ENCODE results near the gene RING1. TPM values are rescaled to one million over a fixed set of nuclear protein-coding genes. Genes with fewer than 3 reads are reported as not detected.

Gene RING1
- total RNA-seq, 4 donors from 2014 or later, result 15.0 to 25.3 (median 20.6) TPM

- H3K4me1 ChIP-seq, result peaks cover 42 to 64% (median 56%) of the 10 kb centered on the region in 4 donors
- 83% methylated on average over 6 of the region's 6 CpGs for WGBS
These were observed 10.0 kb upstream of the RING1 start for GRCh38 chr6:33198159-33198852.

GRCh38 chr6:33198853-33199436 is 9.4 kb upstream of the RING1 start:
- peak overlapping the region; percentile 76 to 84 (median 80) for H3K4me3 ChIP-seq
- H3K27ac ChIP-seq (replicated peaks in 1 of 4), result peak overlapping the region; percentile 90 to 97 (median 93)
- no peaks in the 10 kb centered on the region for H3K27me3 ChIP-seq
- H3K36me3 ChIP-seq, result peaks cover 43 to 67% (median 62%) of the 10 kb centered on the region in 4 donors
- intact Hi-C loops (cut with DNase I), result loop anchor here (5.0 kb wide), 1 partner anchor 37 kb away; no protein-coding TSS in a partner anchor
- no peaks in the 10 kb centered on the region for H3K9me3 ChIP-seq
- no peak for DNase-seq (ENCODE audit: extremely low spot score)
- H3K4me1 ChIP-seq, result peaks cover 49 to 65% (median 57%) of the 10 kb centered on the region in 4 donors
- TF ChIP-seq POLR2A (IDR thresholded peaks at IDR 0.05; ENCODE audit: low read depth) (no peak), POLR2AphosphoS5 (IDR thresholded peaks at IDR 0.05) (no peak), EP300 (IDR thresholded peaks at IDR 0.05) (no peak)
- TF ChIP-seq, protein P1, sequence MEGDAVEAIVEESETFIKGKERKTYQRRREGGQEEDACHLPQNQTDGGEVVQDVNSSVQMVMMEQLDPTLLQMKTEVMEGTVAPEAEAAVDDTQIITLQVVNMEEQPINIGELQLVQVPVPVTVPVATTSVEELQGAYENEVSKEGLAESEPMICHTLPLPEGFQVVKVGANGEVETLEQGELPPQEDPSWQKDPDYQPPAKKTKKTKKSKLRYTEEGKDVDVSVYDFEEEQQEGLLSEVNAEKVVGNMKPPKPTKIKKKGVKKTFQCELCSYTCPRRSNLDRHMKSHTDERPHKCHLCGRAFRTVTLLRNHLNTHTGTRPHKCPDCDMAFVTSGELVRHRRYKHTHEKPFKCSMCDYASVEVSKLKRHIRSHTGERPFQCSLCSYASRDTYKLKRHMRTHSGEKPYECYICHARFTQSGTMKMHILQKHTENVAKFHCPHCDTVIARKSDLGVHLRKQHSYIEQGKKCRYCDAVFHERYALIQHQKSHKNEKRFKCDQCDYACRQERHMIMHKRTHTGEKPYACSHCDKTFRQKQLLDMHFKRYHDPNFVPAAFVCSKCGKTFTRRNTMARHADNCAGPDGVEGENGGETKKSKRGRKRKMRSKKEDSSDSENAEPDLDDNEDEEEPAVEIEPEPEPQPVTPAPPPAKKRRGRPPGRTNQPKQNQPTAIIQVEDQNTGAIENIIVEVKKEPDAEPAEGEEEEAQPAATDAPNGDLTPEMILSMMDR (IDR thresholded peaks at IDR 0.05), result no peak
- 22% methylated on average over 3 of the region's 3 CpGs for WGBS

More at GRCh38 chr6:33198159-33198852, 10.0 kb upstream of the RING1 start:
- Histone ChIP-seq H3K27me3 (no peaks in the 10 kb centered on the region), H3K36me3 (peaks cover 38 to 63% (median 57%) of the 10 kb centered on the region in 4 donors), H3K9me3 (no peaks in the 10 kb centered on the region), H3K27ac (replicated peaks in 1 of 4) (peak overlapping the region in 1 of 4 donors; percentile 1), H3K4me3 (no peak overlapping the region)
- TF ChIP-seq POLR2AphosphoS5 (IDR thresholded peaks at IDR 0.05) (no peak), EP300 (IDR thresholded peaks at IDR 0.05) (no peak), POLR2A (IDR thresholded peaks at IDR 0.05; ENCODE audit: low read depth) (no peak)
- TF ChIP-seq, protein P1 (IDR thresholded peaks at IDR 0.05), result no peak
- no peak for DNase-seq (ENCODE audit: extremely low spot score)
- intact Hi-C loops (cut with DNase I), result loop anchor here (5.0 kb wide), 1 partner anchor 36 kb away; no protein-coding TSS in a partner anchor

GRCh38 chr6:33199687-33200218 is 8.5 kb upstream of the RING1 start:
- Histone ChIP-seq H3K4me3 (peak overlapping the region; percentile 76 to 84 (median 80)), H3K4me1 (peaks cover 52 to 74% (median 65%) of the 10 kb centered on the region in 4 donors), H3K9me3 (no peaks in the 10 kb centered on the region), H3K27ac (replicated peaks in 1 of 4) (peak overlapping the region; percentile 90 to 97 (median 93)), H3K36me3 (peaks cover 42 to 59% (median 54%) of the 10 kb centered on the region in 4 donors), H3K27me3 (no peaks in the 10 kb centered on the region)
- WGBS, result 2% methylated on average over 14 of the region's 26 CpGs
- no peak for TF ChIP-seq POLR2AphosphoS5 (IDR thresholded peaks at IDR 0.05)
- TF ChIP-seq, protein P1 (IDR thresholded peaks at IDR 0.05), result no peak
- no peak for TF ChIP-seq POLR2A (IDR thresholded peaks at IDR 0.05; ENCODE audit: low read depth)
- no peak for TF ChIP-seq EP300 (IDR thresholded peaks at IDR 0.05)
- DNase-seq (ENCODE audit: extremely low spot score), result no peak
- intact Hi-C loops (cut with DNase I), result loop anchor here (5.0 kb wide), 1 partner anchor 37 kb away; no protein-coding TSS in a partner anchor

DNA sequence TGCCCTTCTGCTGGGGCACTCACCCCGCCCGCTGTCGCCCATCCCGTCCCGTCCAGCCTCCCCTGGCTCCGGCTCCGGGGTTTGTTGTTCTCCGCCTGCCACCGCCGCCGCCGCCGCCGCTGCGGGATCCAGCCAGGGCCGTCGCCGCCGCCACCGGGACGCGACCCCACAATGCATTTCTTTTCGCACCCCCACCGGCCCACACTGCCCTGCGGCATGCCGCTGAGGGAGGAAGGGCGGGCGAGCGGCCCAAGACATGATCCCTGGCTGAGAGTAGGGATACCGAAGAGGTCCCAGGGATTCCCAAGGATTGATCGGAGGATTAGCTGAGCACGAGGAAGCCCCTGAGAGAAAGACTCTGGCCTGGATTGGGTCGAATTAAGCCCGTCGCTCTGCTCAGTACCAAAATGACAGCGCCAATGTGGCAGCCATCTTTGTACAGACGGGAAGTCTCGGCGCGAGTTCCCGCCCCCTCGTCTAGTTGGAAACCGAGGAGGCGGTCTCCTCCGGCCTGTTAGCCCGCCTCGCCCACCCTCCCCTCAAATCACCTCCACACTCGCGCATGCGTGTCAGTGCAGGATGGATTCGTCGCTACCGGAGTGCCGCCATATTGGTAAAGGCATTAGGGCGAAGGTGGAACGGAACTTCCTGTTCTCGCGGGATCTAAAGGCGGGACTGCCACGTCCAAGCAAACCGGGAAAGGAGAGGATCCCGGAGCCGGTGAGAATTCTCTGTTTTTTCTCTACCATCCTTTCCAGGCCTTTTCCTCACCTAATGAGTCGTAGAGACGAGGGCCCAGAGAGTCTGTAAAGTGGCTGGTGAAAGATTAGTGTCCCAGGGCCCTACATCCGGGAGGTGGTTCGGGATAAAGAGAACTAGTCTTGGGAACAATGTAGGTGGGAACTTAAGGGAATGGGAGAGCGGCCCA is 7.8 kb upstream of the RING1 start, which contains the start of the genes RXRB and SLC39A7:
Gene RXRB, minus strand, starts transcription at position 447 of the 928 bp plus-strand sequence. Its CDS starts 189 bp downstream, at position 258.
Gene SLC39A7, plus strand, starts transcription at position 649 of the 928 bp plus-strand sequence. CDS start 379 bp downstream, outside the sequence.
- 0% methylated on average over 53 of the region's 68 CpGs for WGBS
- Histone ChIP-seq H3K36me3 (peaks cover 35 to 52% (median 46%) of the 10 kb centered on the region in 4 donors), H3K27ac (replicated peaks in 1 of 4) (peak within 1 kb of the TSS; percentile 90 to 97 (median 93)), H3K4me1 (peaks cover 59 to 77% (median 72%) of the 10 kb centered on the region in 4 donors), H3K27me3 (no peaks in the 10 kb centered on the region), H3K4me3 (peak within 1 kb of the TSS; percentile 76 to 84 (median 80)), H3K9me3 (no peaks in the 10 kb centered on the region)
- peak; percentile 100 for DNase-seq (ENCODE audit: extremely low spot score)
- TF ChIP-seq POLR2AphosphoS5 (IDR thresholded peaks at IDR 0.05) (peak; percentile 82 to 91), EP300 (IDR thresholded peaks at IDR 0.05) (no peak), POLR2A (IDR thresholded peaks at IDR 0.05; ENCODE audit: low read depth) (peak; percentile 33)
- TF ChIP-seq, protein P1 (IDR thresholded peaks at IDR 0.05), result no peak
- intact Hi-C loops (cut with DNase I), result no loop called here
